HepG2 (cell line): ENCODE measurements around the gene PITPNM2. TPM values are rescaled to one million over a fixed set of nuclear protein-coding genes. Genes with fewer than 3 reads are reported as not detected.

Experiments
- ASH2L ChIP-seq: fragments of 300-600, 200-600 bp; sonication (generic); IDR thresholded peaks from 2 replicates; pipeline ENCODE4 v1.7.0; 2017; ENCODE audit warnings: low read depth, mild to moderate bottlenecking, moderate library complexity, mixed read lengths, low read length; ENCODE audit not compliant: insufficient read length
- ATRX ChIP-seq: sonication (generic); formaldehyde crosslinking; IDR thresholded peaks from 2 replicates; pipeline ENCODE4 v1.4.0; 2020; ENCODE audit warnings: missing genetic modification reagents, borderline replicate concordance
- CCDC6 ChIP-seq: sonication (generic); formaldehyde crosslinking; IDR thresholded peaks from 2 replicates; pipeline ENCODE4 v1.8.1; 2022; ENCODE audit warnings: mild to moderate bottlenecking, missing genetic modification reagents, moderate library complexity
- CEBPG ChIP-seq: IDR thresholded peaks from 2 replicates; pipeline ENCODE4 v1.6.1; 2016
- CREB3 ChIP-seq: sonication (generic); formaldehyde crosslinking; IDR thresholded peaks from 2 replicates; pipeline ENCODE4 v1.5.0; 2020; ENCODE audit warnings: missing genetic modification reagents
- GABPA ChIP-seq, 2 experiments: IDR thresholded peaks; 2 replicates each; pipeline ENCODE4 v1.6.1; 2011 to 2016; ENCODE audit warnings: low read depth in 2 of 2, low read length in 1 of 2, missing biosample characterization in 1 of 2, missing genetic modification characterization in 1 of 2
- HMGA1 ChIP-seq: sonication (generic); formaldehyde crosslinking; conservative IDR thresholded peaks from 2 replicates; pipeline ENCODE4 v1.4.0; 2020; ENCODE audit warnings: missing genetic modification reagents
- MBNL3 ChIP-seq: fragments of 250-450 bp; sonication (Bioruptor Pico); conservative IDR thresholded peaks from 2 replicates; pipeline ENCODE4 v1.8.0; 2022; ENCODE audit warnings: mild to moderate bottlenecking, inconsistent platforms
- NCOA2 ChIP-seq: sonication (generic); formaldehyde crosslinking; IDR thresholded peaks from 2 replicates; pipeline ENCODE4 v1.8.0; 2022; ENCODE audit warnings: inconsistent platforms
- PHF20 ChIP-seq: sonication (generic); formaldehyde crosslinking; IDR thresholded peaks from 2 replicates; pipeline ENCODE4 v1.5.0; 2020; ENCODE audit warnings: mild to moderate bottlenecking, missing genetic modification reagents
- POLR2A ChIP-seq, 2 experiments: IDR thresholded peaks; 2 replicates each; pipeline ENCODE4 v1.6.1; 2011; ENCODE audit warnings: low read depth in 2 of 2, low read length in 2 of 2, mild to moderate bottlenecking in 1 of 2, moderate library complexity in 1 of 2; ENCODE audit not compliant: insufficient read depth in 1 of 2
- PRMT3 ChIP-seq: sonication (generic); formaldehyde crosslinking; IDR thresholded peaks from 2 replicates; pipeline ENCODE4 v1.8.1; 2022; ENCODE audit warnings: low read depth, mild to moderate bottlenecking, moderate library complexity, missing genetic modification reagents, borderline replicate concordance
- TCF12 ChIP-seq, 2 experiments: fragments of 450-650 bp in 1 of 2; sonication (generic) in 1 of 2; formaldehyde crosslinking in 1 of 2; IDR thresholded peaks; 2 replicates each; pipeline versions ENCODE4 v1.6.1 to v1.8.0; 2017 to 2022; ENCODE audit warnings: antibody characterized with exemption in 1 of 2, mild to moderate bottlenecking in 1 of 2, missing genetic modification reagents in 1 of 2, moderate library complexity in 1 of 2
- THAP7 ChIP-seq: sonication (generic); formaldehyde crosslinking; IDR thresholded peaks from 2 replicates; pipeline ENCODE4 v1.8.1; 2023; ENCODE audit warnings: mild to moderate bottlenecking, missing genetic modification reagents
- THYN1 ChIP-seq: sonication (generic); formaldehyde crosslinking; IDR thresholded peaks from 2 replicates; pipeline ENCODE4 v1.8.1; 2023; ENCODE audit warnings: low read depth, mild to moderate bottlenecking, moderate library complexity, missing genetic modification reagents, borderline replicate concordance
- ZBTB43 ChIP-seq: sonication (generic); formaldehyde crosslinking; conservative IDR thresholded peaks from 2 replicates; pipeline ENCODE4 v1.4.0; 2020; ENCODE audit warnings: missing genetic modification reagents
- ZC3H13 ChIP-seq: sonication (generic); formaldehyde crosslinking; IDR thresholded peaks from 2 replicates; pipeline ENCODE4 v1.8.1; 2023; ENCODE audit warnings: mild to moderate bottlenecking, missing genetic modification reagents, moderate library complexity
- ZMYM3 ChIP-seq: sonication (generic); formaldehyde crosslinking; IDR thresholded peaks from 2 replicates; pipeline ENCODE4 v1.5.1; 2020; ENCODE audit warnings: mild to moderate bottlenecking, missing genetic modification reagents
- ZNF20 ChIP-seq: sonication (generic); formaldehyde crosslinking; IDR thresholded peaks from 2 replicates; pipeline ENCODE4 v1.4.0; 2020; ENCODE audit warnings: mild to moderate bottlenecking, moderate library complexity, missing genetic modification reagents
- ZNF282 ChIP-seq: fragments of 450-650 bp; IDR thresholded peaks from 2 replicates; pipeline ENCODE4 v1.6.1; 2018; ENCODE audit not compliant: partially characterized antibody
- ZNF331 ChIP-seq: sonication (generic); formaldehyde crosslinking; IDR thresholded peaks from 2 replicates; pipeline ENCODE4 v1.4.0; 2020; ENCODE audit warnings: missing genetic modification reagents
- ZNF350 ChIP-seq: sonication (generic); formaldehyde crosslinking; IDR thresholded peaks from 2 replicates; pipeline ENCODE4 v1.4.0; 2020; ENCODE audit warnings: mild to moderate bottlenecking, low read depth, missing genetic modification reagents, borderline replicate concordance
- ZNF430 ChIP-seq: sonication (generic); formaldehyde crosslinking; IDR thresholded peaks from 2 replicates; pipeline ENCODE4 v1.9.0; 2021; ENCODE audit warnings: mild to moderate bottlenecking, missing genetic modification reagents
- ZNF484 ChIP-seq: sonication (generic); formaldehyde crosslinking; IDR thresholded peaks from 2 replicates; pipeline ENCODE4 v1.5.1; 2020; ENCODE audit warnings: mild to moderate bottlenecking, low read depth, missing genetic modification reagents, borderline replicate concordance
- ZNF501 ChIP-seq: sonication (generic); formaldehyde crosslinking; IDR thresholded peaks from 2 replicates; pipeline ENCODE4 v1.5.1; 2020; ENCODE audit warnings: mild to moderate bottlenecking, moderate library complexity, missing genetic modification reagents
- ZNF619 ChIP-seq: sonication (generic); formaldehyde crosslinking; IDR thresholded peaks from 2 replicates; pipeline ENCODE4 v1.4.0; 2020; ENCODE audit warnings: mild to moderate bottlenecking, missing genetic modification reagents
- ZNF670 ChIP-seq: sonication (generic); formaldehyde crosslinking; IDR thresholded peaks from 2 replicates; pipeline ENCODE4 v1.8.0; 2022; ENCODE audit warnings: mild to moderate bottlenecking, missing genetic modification reagents, borderline replicate concordance
- ZNF740 ChIP-seq: sonication (generic); formaldehyde crosslinking; IDR thresholded peaks from 2 replicates; pipeline ENCODE4 v1.4.0; 2020; ENCODE audit warnings: missing genetic modification reagents
- polyA plus RNA-seq, 8 experiments: library from polyadenylated mRNA; depleted of rRNA in 3 of 8; stranded (reverse) in 7 of 8; unstranded in 1 of 8; fragments of >200 nt; fragmentation: Illumina TruSeq in 4 of 8; extraction: Trizol in 4 of 8; gene quantifications; 2 replicates each; pipeline versions ENCODE4 v1.2.1 to v1.2.3, GENCODE V29; 2011 to 2016; ENCODE audit warnings: low read depth in 4 of 8, missing spikeins in 1 of 8, mixed read lengths in 1 of 8; ENCODE audit not compliant: insufficient read depth in 1 of 8
- total RNA-seq, 5 experiments: library from RNA; depleted of rRNA; stranded (reverse); fragments of >200 nt; fragmentation: Illumina TruSeq; extraction: Trizol; gene quantifications; 2 replicates each; pipeline ENCODE4 v1.2.3, GENCODE V29; 2016; ENCODE audit warnings: low read depth in 1 of 5

Gene PITPNM2
- total and polyA plus RNA-seq, 2 of the 13 experiments (the other 11 are each of a cell fraction or from before 2014, with no cell fraction given): 4.2 to 5.3 TPM

GRCh38 chr12:123141615-123142517, 9.0 kb downstream of the PITPNM2 start (continued):
- TF ChIP-seq CREB3 (CRISPR knock-in tag): no peak
- no peak for TF ChIP-seq ZNF501 (CRISPR knock-in tag)
- peak; percentile 57 for TF ChIP-seq ASH2L
- no peak for TF ChIP-seq ZNF740 (CRISPR knock-in tag)
- TF ChIP-seq POLR2A (IDR thresholded peaks at IDR 0.05; ENCODE audit: insufficient read depth in 1 of 2, low read depth in 2 of 2, low read length in 2 of 2): peak; percentile 68 to 73
- TF ChIP-seq CEBPG: no peak
- TF ChIP-seq HMGA1: no peak
- TF ChIP-seq TCF12 (IDR thresholded peaks at IDR 0.05): no peak
- TF ChIP-seq TCF12 (CRISPR knock-in tag; IDR thresholded peaks at IDR 0.05): no peak
- TF ChIP-seq ZNF484 (CRISPR knock-in tag): no peak
- TF ChIP-seq CCDC6 (CRISPR knock-in tag): no peak
- no peak for TF ChIP-seq ZNF619
- no peak for TF ChIP-seq ZNF282
- no peak for TF ChIP-seq ATRX (CRISPR knock-in tag)
- TF ChIP-seq ZBTB43 (CRISPR knock-in tag): no peak; the same call in 1 of the 2 replicates
- TF ChIP-seq PHF20 (CRISPR knock-in tag): no peak
- no peak for TF ChIP-seq ZC3H13
- TF ChIP-seq ZNF670: peak; percentile 65; the same call in 1 of the 2 replicates
- no peak for TF ChIP-seq MBNL3
- TF ChIP-seq ZNF331 (CRISPR knock-in tag): peak; percentile 84
- TF ChIP-seq NCOA2 (CRISPR knock-in tag): peak; percentile 93
- no peak for TF ChIP-seq THAP7 (CRISPR knock-in tag)
- TF ChIP-seq ZNF430 (CRISPR knock-in tag): no peak
- no peak for TF ChIP-seq PRMT3 (CRISPR knock-in tag)
- TF ChIP-seq THYN1 (CRISPR knock-in tag): no peak
- no peak for TF ChIP-seq GABPA (IDR thresholded peaks at IDR 0.05; ENCODE audit: low read depth, low read length)
- no peak for TF ChIP-seq GABPA (CRISPR knock-in tag; IDR thresholded peaks at IDR 0.05; ENCODE audit: low read depth)
- no peak for TF ChIP-seq ZNF20 (CRISPR knock-in tag)
- TF ChIP-seq ZNF350 (CRISPR knock-in tag): peak; percentile 19; the same call in 1 of the 2 replicates
- no peak for TF ChIP-seq ZMYM3 (CRISPR knock-in tag)
